HCT116 (cell line): Measurements from ENCODE around the gene MDM2.
A peak's percentile ranks its signal among the peaks of the same experiment; 100 is the strongest.
"Not testable (repeated sequence)": the region's sequence is repeated elsewhere in the genome, so short reads cannot be mapped to it uniquely, and the experiment has no call there.

Experiments used
- CEBPB ChIP-seq: IDR thresholded peaks from 2 replicates; pipeline ENCODE4 v1.6.1; 2012; ENCODE audit warnings: low read depth
- CTCF ChIP-seq, 3 experiments: fragments of 200-600 bp in 1 of 3; sonication (generic) in 1 of 3; IDR thresholded peaks in 2 of 3; conservative IDR thresholded peaks in 1 of 3; 2 replicates each; pipeline ENCODE4 v1.5.1; 2012 to 2017; ENCODE audit warnings: low read depth in 2 of 3, low read length in 2 of 3, antibody characterized with exemption in 1 of 3, borderline replicate concordance in 1 of 3, control low read depth in 1 of 3, mild to moderate bottlenecking in 1 of 3, mixed read lengths in 1 of 3, mixed run types in 1 of 3, moderate library complexity in 1 of 3; ENCODE audit not compliant: insufficient read depth in 1 of 3
- EGR1 ChIP-seq: IDR thresholded peaks from 2 replicates; pipeline ENCODE4 v1.6.1; 2012; ENCODE audit warnings: low read depth
- ELF1 ChIP-seq: IDR thresholded peaks from 2 replicates; pipeline ENCODE4 v1.6.1; 2012; ENCODE audit warnings: low read depth, borderline replicate concordance
- EZH2phosphoT487 ChIP-seq: fragments of 200-600 bp; IDR thresholded peaks from 2 replicates; pipeline ENCODE4 v1.6.1; 2018; ENCODE audit warnings: antibody characterized with exemption, borderline replicate concordance
- JUND ChIP-seq: IDR thresholded peaks from 2 replicates; pipeline ENCODE4 v1.6.1; 2012
- MAX ChIP-seq: IDR thresholded peaks from 2 replicates; pipeline ENCODE4 v1.6.1; 2012
- POLR2A ChIP-seq: IDR thresholded peaks from 2 replicates; pipeline ENCODE4 v1.7.0; 2011; ENCODE audit warnings: borderline replicate concordance; ENCODE audit not compliant: insufficient read depth, insufficient read length; ENCODE audit errors: extremely low read depth
- POLR2AphosphoS5 ChIP-seq: IDR thresholded peaks from 2 replicates; pipeline ENCODE4 v1.6.1; 2011; ENCODE audit warnings: mild to moderate bottlenecking, low read depth, low read length, moderate library complexity
- REST ChIP-seq: IDR thresholded peaks from 2 replicates; pipeline ENCODE4 v1.6.1; 2012; ENCODE audit warnings: low read depth
- SIN3A ChIP-seq: IDR thresholded peaks from 2 replicates; pipeline ENCODE4 v1.6.1; 2012; ENCODE audit warnings: low read depth
- SP1 ChIP-seq: IDR thresholded peaks from 2 replicates; pipeline ENCODE4 v1.6.1; 2012; ENCODE audit warnings: low read depth
- SRF ChIP-seq: IDR thresholded peaks from 2 replicates; pipeline ENCODE4 v1.6.1; 2012; ENCODE audit warnings: low read depth
- YY1 ChIP-seq: IDR thresholded peaks from 2 replicates; pipeline ENCODE4 v1.6.1; 2011; ENCODE audit warnings: low read length, low read depth, moderate library complexity, mild to moderate bottlenecking; ENCODE audit not compliant: insufficient replicate concordance; ENCODE audit errors: extremely low read depth

- TF ChIP-seq CTCF (IDR thresholded peaks at IDR 0.05 in 2 of 3, conservative IDR thresholded peaks at IDR 0.05 in 1 of 3; ENCODE audit: borderline replicate concordance in 1 of 3, insufficient read depth in 1 of 3, low read depth in 2 of 3, low read length in 2 of 3) = peak; percentile 43 to 72 (median 64); a peak in 5 of 6 replicates
- not testable (repeated sequence) for TF ChIP-seq JUND, POLR2A, YY1, EZH2phosphoT487, MAX, ELF1, POLR2AphosphoS5, CEBPB, SRF, SP1, SIN3A, REST, EGR1
Measured at GRCh38 chr12:68863886-68864454, 56.0 kb downstream of the MDM2 start.
